GM10847 (cell line): Measurements from ENCODE around the gene CRTC3.

Source experiments
- POLR2A ChIP-seq: IDR thresholded peaks from 2 replicates; pipeline ENCODE4 v1.6.1; 2011; ENCODE audit not compliant: insufficient read length; ENCODE audit errors: extremely low read depth

CRTC3 gene

GRCh38 chr15:90619468-90619867 is 89.7 kb downstream of the CRTC3 start:
- no peak for TF ChIP-seq POLR2A

GRCh38 chr15:90619939-90620338 is 90.2 kb downstream of the CRTC3 start:
- TF ChIP-seq POLR2A: no peak

GRCh38 chr15:90620379-90621067 is 90.8 kb downstream of the CRTC3 start:
- no peak for TF ChIP-seq POLR2A

GRCh38 chr15:90623854-90624253 is 94.1 kb downstream of the CRTC3 start:
- TF ChIP-seq POLR2A: no peak

- no peak for TF ChIP-seq POLR2A
These were observed 94.7 kb downstream of the CRTC3 start for GRCh38 chr15:90624278-90624981.

- no peak for TF ChIP-seq POLR2A
These were observed 95.3 kb downstream of the CRTC3 start for GRCh38 chr15:90625037-90625436.

GRCh38 chr15:90629217-90629616 is 99.5 kb downstream of the CRTC3 start:
- no peak for TF ChIP-seq POLR2A

GRCh38 chr15:90633360-90633759 is 103.6 kb downstream of the CRTC3 start:
- TF ChIP-seq POLR2A: no peak

- TF ChIP-seq POLR2A: no peak
These were observed 108.0 kb downstream of the CRTC3 start for GRCh38 chr15:90637693-90638092.

GRCh38 chr15:90638201-90638691 is 108.5 kb downstream of the CRTC3 start:
- TF ChIP-seq POLR2A: no peak

- no peak for TF ChIP-seq POLR2A
These were observed 109.2 kb downstream of the CRTC3 start for GRCh38 chr15:90638963-90639362.

GRCh38 chr15:90640862-90641261 is 111.1 kb downstream of the CRTC3 start:
- no peak for TF ChIP-seq POLR2A

- TF ChIP-seq POLR2A: no peak
These were observed 112.1 kb downstream of the CRTC3 start for GRCh38 chr15:90641581-90642463.

- TF ChIP-seq POLR2A: no peak
These were observed 113.0 kb downstream of the CRTC3 start for GRCh38 chr15:90642464-90643300.

- no peak for TF ChIP-seq POLR2A
These were observed 113.5 kb downstream of the CRTC3 start for GRCh38 chr15:90643301-90643632.
